ENCODE data around the gene BCAS3. TPM values are rescaled to one million over a fixed set of nuclear protein-coding genes. Genes with fewer than 3 reads are reported as not detected.
"Not testable (repeated sequence)": the region's sequence is repeated elsewhere in the genome, so short reads cannot be mapped to it uniquely, and the experiment has no call there.

Gene BCAS3
- total RNA-seq, 2 donors from 2014 or later, result 12.0 to 15.6 TPM

- no peak for DNase-seq (ENCODE audit: low spot score)
- no peak for TF ChIP-seq CTCF (IDR thresholded peaks at IDR 0.05)
- Histone ChIP-seq H3K9me3 (peaks cover 0 to 36% of the 10 kb centered on the region in 2 donors), H3K27ac (no peak overlapping the region), H3K4me3 (no peak overlapping the region), H3K36me3 (no peaks in the 10 kb centered on the region), H3K27me3 (no peaks in the 10 kb centered on the region), H3K4me1 (no peaks in the 10 kb centered on the region)
These were observed 286.5 kb downstream of the BCAS3 start for GRCh38 chr17:60964160-60964559.

- Histone ChIP-seq H3K36me3 (no peaks in the 10 kb centered on the region), H3K27ac (no peak overlapping the region), H3K9me3 (peaks cover 0 to 18% of the 10 kb centered on the region in 2 donors), H3K27me3 (no peaks in the 10 kb centered on the region), H3K4me3 (no peak overlapping the region), H3K4me1 (no peaks in the 10 kb centered on the region)
- no peak for TF ChIP-seq CTCF (IDR thresholded peaks at IDR 0.05)
- DNase-seq (ENCODE audit: low spot score), result no peak
These were observed 290.6 kb downstream of the BCAS3 start for GRCh38 chr17:60968266-60968665.

GRCh38 chr17:60969500-60970037 lies 291.9 kb downstream of the BCAS3 start:
- TF ChIP-seq CTCF (IDR thresholded peaks at IDR 0.05), result no peak
- DNase-seq (ENCODE audit: low spot score), result no peak
- H3K36me3 ChIP-seq, result no peaks in the 10 kb centered on the region
- no peaks in the 10 kb centered on the region for H3K27me3 ChIP-seq
- no peak overlapping the region for H3K4me3 ChIP-seq
- peaks cover 0 to 10% of the 10 kb centered on the region in 2 donors for H3K9me3 ChIP-seq
- no peaks in the 10 kb centered on the region for H3K4me1 ChIP-seq
- H3K27ac ChIP-seq, result no peak overlapping the region

GRCh38 chr17:60970741-60971140 lies 293.1 kb downstream of the BCAS3 start:
- H3K36me3 ChIP-seq, result no peaks in the 10 kb centered on the region
- DNase-seq (ENCODE audit: low spot score), result no peak
- no peak overlapping the region for H3K27ac ChIP-seq
- no peak for TF ChIP-seq CTCF (IDR thresholded peaks at IDR 0.05)
- no peaks in the 10 kb centered on the region for H3K4me1 ChIP-seq
- no peaks in the 10 kb centered on the region for H3K27me3 ChIP-seq
- H3K9me3 ChIP-seq, result peaks cover 0 to 8% of the 10 kb centered on the region in 2 donors
- no peak overlapping the region for H3K4me3 ChIP-seq

- H3K4me1 ChIP-seq, result no peaks in the 10 kb centered on the region
- TF ChIP-seq CTCF (IDR thresholded peaks at IDR 0.05), result peak; percentile 27 to 66
- no peak for DNase-seq (ENCODE audit: low spot score)
- H3K27me3 ChIP-seq, result no peaks in the 10 kb centered on the region
- no peak overlapping the region for H3K4me3 ChIP-seq
- no peak overlapping the region for H3K27ac ChIP-seq
- H3K9me3 ChIP-seq, result peaks cover 0 to 6% of the 10 kb centered on the region in 2 donors
- H3K36me3 ChIP-seq, result no peaks in the 10 kb centered on the region
These were observed 294.1 kb downstream of the BCAS3 start for GRCh38 chr17:60971515-60972369.

GRCh38 chr17:60976861-60977260 lies 299.2 kb downstream of the BCAS3 start:
- H3K9me3 ChIP-seq; H3K27ac ChIP-seq; H3K36me3 ChIP-seq; DNase-seq (ENCODE audit: low spot score); H3K4me1 ChIP-seq; H3K27me3 ChIP-seq; H3K4me3 ChIP-seq: not testable (repeated sequence)
